Upper lobe of left lung (tissue), 6 donors: ENCODE measurements around the gene LNX2. TPM values are rescaled to one million over a fixed set of nuclear protein-coding genes. Genes with fewer than 3 reads are reported as not detected.

Experiments used
- ATAC-seq, 2 donors: fragments of 200-7000 bp; cut with Tn5 transposase; one replicate each; pipeline ENCODE4 v1.9.1; 2022; ENCODE audit warnings: mild to moderate bottlenecking in 2 of 2, moderate library complexity in 2 of 2; ENCODE audit not compliant: low FRiP score in 2 of 2
- DNase-seq, 2 donors: peaks; one replicate each; pipeline ENCODE4 v3.0.0-alpha.2; 2019 to 2020
- H3K27ac ChIP-seq, 4 donors: fragments of 200-600 bp; sonication (generic); one replicate each; pipeline ENCODE4 v1.5.1; 2016 to 2019
- H3K27me3 ChIP-seq, 4 donors: fragments of 200-600 bp; sonication (generic); one replicate each; pipeline ENCODE4 v1.5.1; 2017 to 2019
- H3K36me3 ChIP-seq, 4 donors: fragments of 200-600 bp; sonication (generic); one replicate each; pipeline ENCODE4 v1.5.1; 2016 to 2019
- H3K4me1 ChIP-seq, 4 donors: fragments of 200-600 bp; sonication (generic); one replicate each; pipeline ENCODE4 v1.5.1; 2018 to 2019
- H3K4me3 ChIP-seq, 4 donors: fragments of 200-600 bp; sonication (generic); one replicate each; pipeline ENCODE4 v1.5.1; 2017 to 2019; ENCODE audit warnings: mild to moderate bottlenecking in 2 of 4, moderate library complexity in 1 of 4
- H3K9me3 ChIP-seq, 4 donors: fragments of 200-600 bp; sonication (generic); one replicate each; pipeline ENCODE4 v1.5.1; 2018 to 2019
- EP300 ChIP-seq, 4 donors: sonication (generic); formaldehyde crosslinking; IDR thresholded peaks; one replicate each; pipeline ENCODE4 v1.5.1; 2017; ENCODE audit warnings: antibody characterized with exemption in 4 of 4, control low read depth in 2 of 4
- POLR2A ChIP-seq, 4 donors: fragments of 450-650 bp; IDR thresholded peaks; one replicate each; pipeline ENCODE4 v1.5.1; 2016 to 2017; ENCODE audit warnings: antibody characterized with exemption in 4 of 4, mild to moderate bottlenecking in 2 of 4
- POLR2AphosphoS5 ChIP-seq, 2 donors: sonication (generic); formaldehyde crosslinking; IDR thresholded peaks; one replicate each; pipeline ENCODE4 v1.5.1; 2017; ENCODE audit warnings: antibody characterized with exemption in 2 of 2
- WGBS, 2 donors: methylation state at CpG; one replicate each; pipeline ENCODE4 v1.1.5; 2017 to 2018; 5-methylcytosine and 5-hydroxymethylcytosine counted together
- total RNA-seq, 6 donors: library from RNA; depleted of rRNA in 4 of 6; stranded (reverse); fragments of >200 nt in 4 of 6; gene quantifications; one replicate each; pipeline versions ENCODE4 v1.1.0 to v1.2.1, GENCODE V29; 2016 to 2021
- TF ChIP-seq, protein P1 (sequence below), 6 experiments: fragments of 450-650 bp in 4 of 6; fragments of 200-600 bp in 2 of 6; sonication (generic) in 2 of 6; IDR thresholded peaks; one replicate each; pipeline ENCODE4 v1.5.1; 2016 to 2019; ENCODE audit warnings: antibody characterized with exemption in 6 of 6
- donor health status: DM: no; HTN: no; CAD: no; lungs with moderate emphysema.
- donor health status: DM: no; HTN: yes; CAD: no; lungs with severe emphysema.

LNX2 gene
- total RNA-seq, 6 donors from 2014 or later = 20.4 to 75.3 (median 33.2) TPM

DNA sequence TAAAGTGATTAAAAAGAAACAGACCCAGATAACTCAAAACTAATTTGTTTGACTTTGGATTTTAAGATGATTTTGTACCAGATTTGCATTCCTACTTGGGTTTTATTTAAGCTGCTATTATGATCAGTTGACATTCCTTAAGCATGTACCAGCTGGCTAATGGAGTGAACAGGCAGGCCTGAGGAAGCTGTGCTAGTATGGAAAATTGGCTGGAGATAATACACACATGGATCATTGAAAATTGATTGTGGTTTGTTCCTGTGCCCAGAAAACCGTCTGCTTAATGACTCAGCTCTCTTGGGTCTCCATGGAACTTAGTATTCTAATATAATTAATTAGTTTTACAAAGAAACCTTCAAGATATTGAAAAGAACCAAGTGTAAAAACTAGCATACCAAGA, 24.0 kb upstream of the LNX2 start:
- DNase-seq (no peak), ATAC-seq (peak in 1 of 2 donors; percentile 82)
- peaks cover 6 to 12% (median 10%) of the 10 kb centered on the region in 4 donors for H3K36me3 ChIP-seq
- H3K27ac ChIP-seq = no peak overlapping the region
- H3K27me3 ChIP-seq = no peaks in the 10 kb centered on the region
- TF ChIP-seq EP300 (IDR thresholded peaks at IDR 0.05) (no peak), POLR2A (IDR thresholded peaks at IDR 0.05) (no peak), POLR2AphosphoS5 (IDR thresholded peaks at IDR 0.05) (no peak)
- TF ChIP-seq, protein P1, sequence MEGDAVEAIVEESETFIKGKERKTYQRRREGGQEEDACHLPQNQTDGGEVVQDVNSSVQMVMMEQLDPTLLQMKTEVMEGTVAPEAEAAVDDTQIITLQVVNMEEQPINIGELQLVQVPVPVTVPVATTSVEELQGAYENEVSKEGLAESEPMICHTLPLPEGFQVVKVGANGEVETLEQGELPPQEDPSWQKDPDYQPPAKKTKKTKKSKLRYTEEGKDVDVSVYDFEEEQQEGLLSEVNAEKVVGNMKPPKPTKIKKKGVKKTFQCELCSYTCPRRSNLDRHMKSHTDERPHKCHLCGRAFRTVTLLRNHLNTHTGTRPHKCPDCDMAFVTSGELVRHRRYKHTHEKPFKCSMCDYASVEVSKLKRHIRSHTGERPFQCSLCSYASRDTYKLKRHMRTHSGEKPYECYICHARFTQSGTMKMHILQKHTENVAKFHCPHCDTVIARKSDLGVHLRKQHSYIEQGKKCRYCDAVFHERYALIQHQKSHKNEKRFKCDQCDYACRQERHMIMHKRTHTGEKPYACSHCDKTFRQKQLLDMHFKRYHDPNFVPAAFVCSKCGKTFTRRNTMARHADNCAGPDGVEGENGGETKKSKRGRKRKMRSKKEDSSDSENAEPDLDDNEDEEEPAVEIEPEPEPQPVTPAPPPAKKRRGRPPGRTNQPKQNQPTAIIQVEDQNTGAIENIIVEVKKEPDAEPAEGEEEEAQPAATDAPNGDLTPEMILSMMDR (IDR thresholded peaks at IDR 0.05) = no peak
- H3K4me1 ChIP-seq = peaks cover 9 to 14% (median 11%) of the 10 kb centered on the region in 4 donors
- H3K9me3 ChIP-seq = no peaks in the 10 kb centered on the region
- no peak overlapping the region for H3K4me3 ChIP-seq
- 22 to 27% methylated on average over 1 of the region's 1 CpG for WGBS, 2 donors

DNA sequence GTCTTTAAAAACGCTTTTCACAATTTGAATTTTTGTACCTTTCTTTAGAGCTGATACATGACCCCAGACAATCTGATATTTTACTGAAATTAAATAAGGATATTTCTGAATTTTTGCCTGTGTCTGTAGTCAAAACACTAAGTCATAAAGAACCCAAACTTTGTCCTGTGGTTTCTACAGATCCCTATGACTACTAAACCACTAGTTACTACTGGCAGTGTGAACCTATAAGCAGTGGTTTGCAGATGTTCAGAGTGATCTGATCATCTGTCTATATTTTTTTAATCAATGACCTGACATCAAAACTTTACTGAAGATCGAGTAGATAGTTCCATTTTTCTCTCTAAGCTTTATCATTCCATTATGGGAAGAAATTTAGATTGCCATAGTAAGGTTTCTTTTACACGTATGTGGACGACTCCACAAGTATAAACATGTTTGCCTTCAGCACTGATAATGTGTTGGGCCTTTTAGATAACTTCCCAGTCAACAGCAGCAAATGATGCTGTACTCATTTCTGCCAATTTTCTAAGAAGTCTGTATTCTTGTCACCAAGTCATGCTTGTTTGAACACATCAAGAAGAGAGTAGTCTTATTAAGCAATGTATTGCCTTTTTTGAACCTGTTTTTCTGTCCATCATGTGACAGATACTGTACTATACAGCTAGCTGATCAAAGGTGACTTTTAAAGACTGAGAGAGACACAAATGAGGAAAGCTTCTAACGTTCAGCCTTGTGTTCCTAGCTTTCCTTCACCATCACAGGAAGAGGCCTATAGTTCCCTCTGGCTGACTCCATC, 23.2 kb upstream of the LNX2 start:
- no peak for ATAC-seq
- H3K27me3 ChIP-seq = no peaks in the 10 kb centered on the region
- no peak overlapping the region for H3K27ac ChIP-seq
- H3K36me3 ChIP-seq = peaks cover 0 to 5% (median 2%) of the 10 kb centered on the region in 4 donors
- H3K4me3 ChIP-seq = no peak overlapping the region
- DNase-seq = no peak
- no peaks in the 10 kb centered on the region for H3K9me3 ChIP-seq
- WGBS, 2 donors = 76 to 77% methylated on average over 5 of the region's 5 CpGs
- peaks cover 15 to 22% (median 16%) of the 10 kb centered on the region in 4 donors for H3K4me1 ChIP-seq
- TF ChIP-seq EP300 (IDR thresholded peaks at IDR 0.05) (no peak), POLR2A (IDR thresholded peaks at IDR 0.05) (no peak), POLR2AphosphoS5 (IDR thresholded peaks at IDR 0.05) (no peak)
- TF ChIP-seq, protein P1 (IDR thresholded peaks at IDR 0.05) = no peak

DNA sequence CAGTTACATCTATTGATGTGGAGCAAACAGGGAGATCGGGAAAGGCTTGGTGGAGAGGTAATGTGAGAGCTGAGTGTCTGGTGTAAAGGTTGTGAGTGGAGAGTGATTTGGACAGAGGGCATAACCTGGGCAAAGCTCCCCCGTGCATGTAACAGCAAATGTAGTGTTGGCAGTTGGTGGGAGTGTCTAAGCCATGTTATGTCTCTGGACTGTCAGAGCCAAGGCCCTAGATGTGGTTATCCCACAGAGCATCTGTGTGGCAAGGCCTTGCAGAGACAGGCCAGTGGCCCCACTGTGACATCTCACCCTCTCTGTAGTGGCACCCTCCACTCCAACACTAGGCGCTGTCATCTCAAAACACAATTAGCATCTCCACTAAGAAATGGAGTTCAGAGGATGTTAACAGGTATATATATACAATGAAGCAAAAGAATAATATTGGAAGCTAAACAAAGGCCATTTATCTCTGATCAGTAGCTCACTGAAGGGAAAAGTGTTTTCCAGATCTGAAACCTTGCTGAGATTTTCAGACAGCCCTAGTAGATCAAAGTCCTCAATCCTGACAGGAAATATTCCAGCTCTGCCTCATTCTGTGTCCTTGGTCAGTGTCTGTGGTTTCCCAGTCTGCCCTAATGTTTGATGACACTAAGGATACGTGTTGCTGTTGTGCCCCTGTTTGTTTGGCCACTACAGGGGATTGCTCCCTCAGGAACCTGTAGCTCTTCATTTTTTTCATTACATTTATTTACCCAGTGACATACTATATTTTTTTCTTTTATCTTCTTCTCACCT, 21.6 kb upstream of the LNX2 start:
- no peaks in the 10 kb centered on the region for H3K27me3 ChIP-seq
- peaks cover 17 to 27% (median 23%) of the 10 kb centered on the region in 4 donors for H3K4me1 ChIP-seq
- ATAC-seq = no peak
- no peak overlapping the region for H3K27ac ChIP-seq
- no peak overlapping the region for H3K4me3 ChIP-seq
- H3K36me3 ChIP-seq = no peaks in the 10 kb centered on the region
- DNase-seq = no peak
- no peaks in the 10 kb centered on the region for H3K9me3 ChIP-seq
- WGBS, 2 donors = 85 to 91% methylated on average over 4 of the region's 4 CpGs
- TF ChIP-seq POLR2A (IDR thresholded peaks at IDR 0.05) (no peak), POLR2AphosphoS5 (IDR thresholded peaks at IDR 0.05) (no peak), EP300 (IDR thresholded peaks at IDR 0.05) (no peak)
- TF ChIP-seq, protein P1 (IDR thresholded peaks at IDR 0.05) = no peak

DNA sequence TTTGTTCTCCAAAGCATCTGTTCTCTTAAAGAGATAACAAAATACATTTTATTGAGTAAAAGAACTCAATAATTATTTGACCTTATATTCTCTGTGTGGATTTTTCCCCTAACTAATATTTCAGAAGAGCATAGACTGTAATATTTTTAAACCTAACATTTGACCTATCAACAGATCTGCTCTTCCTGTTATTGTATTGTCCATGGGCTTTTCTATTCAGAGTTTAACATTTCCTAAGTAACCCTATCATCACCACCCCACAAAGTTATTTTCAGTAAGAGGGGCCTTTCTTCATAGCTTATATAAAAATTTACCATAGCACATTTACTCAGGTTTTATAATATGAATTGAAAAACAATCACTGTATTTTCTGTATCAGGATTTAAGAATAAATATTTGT, 18.9 kb upstream of the LNX2 start:
- no peak for TF ChIP-seq POLR2AphosphoS5 (IDR thresholded peaks at IDR 0.05)
- TF ChIP-seq POLR2A (IDR thresholded peaks at IDR 0.05) = no peak
- TF ChIP-seq EP300 (IDR thresholded peaks at IDR 0.05) = no peak
- TF ChIP-seq, protein P1 (IDR thresholded peaks at IDR 0.05) = no peak
- no peaks in the 10 kb centered on the region for H3K9me3 ChIP-seq
- no peaks in the 10 kb centered on the region for H3K27me3 ChIP-seq
- peaks cover 17 to 25% (median 21%) of the 10 kb centered on the region in 4 donors for H3K4me1 ChIP-seq
- no peaks in the 10 kb centered on the region for H3K36me3 ChIP-seq
- no peak for DNase-seq
- ATAC-seq = no peak
- H3K27ac ChIP-seq = peak overlapping the region in 2 of 4 donors; percentile 17 to 38
- H3K4me3 ChIP-seq = no peak overlapping the region
